ENCODE results near the gene HECW1. TPM values are rescaled to one million over a fixed set of nuclear protein-coding genes. Genes with fewer than 3 reads are reported as not detected.

Gene HECW1
- total and polyA plus RNA-seq, 2 donors (not counting 1 experiment from before 2014, with no cell fraction given) = not detected

GRCh38 chr7:43169076-43169475 is 56.6 kb downstream of the HECW1 start:
- POLR2A ChIA-PET = no interaction called here
- no peaks in the 10 kb centered on the region for H3K4me1 Mint-ChIP-seq

GRCh38 chr7:43170571-43170970 is 58.1 kb downstream of the HECW1 start:
- Histone ChIP-seq H3K9ac (ENCODE audit: low read length) (no peak overlapping the region), H3K4me2 (replicated peaks; ENCODE audit: low read depth, low read length, poor library complexity, severe bottlenecking) (no peak overlapping the region), H3K9me3 (ENCODE audit: control extremely low read depth in 1 of 3, control insufficient read depth in 2 of 3, insufficient read depth in 1 of 3, low read length in 2 of 3) (no peaks in the 10 kb centered on the region), H3K4me3 (ENCODE audit: control extremely low read depth in 1 of 5, extremely low read depth in 1 of 5, insufficient read depth in 1 of 5, low read depth in 2 of 5, low read length in 4 of 5) (no peak overlapping the region), H3K27me3 (replicated peaks in 1 of 4; ENCODE audit: control extremely low read depth in 1 of 4, control insufficient read depth in 3 of 4, insufficient read depth in 4 of 4, low read length in 3 of 4) (no peaks in the 10 kb centered on the region), H3K27ac (ENCODE audit: low read length in 2 of 2) (no peak overlapping the region), H3K36me3 (replicated peaks in 1 of 2; ENCODE audit: control extremely low read depth in 1 of 2, control insufficient read depth in 1 of 2, extremely low read depth in 1 of 2, insufficient read depth in 2 of 2, low read length in 1 of 2) (no peaks in the 10 kb centered on the region), H2AFZ (ENCODE audit: insufficient read depth, low read depth, low read length, poor library complexity, severe bottlenecking) (no peak overlapping the region), H4K20me1 (ENCODE audit: control insufficient read depth, insufficient read depth, low read length, poor library complexity, severe bottlenecking) (no peaks in the 10 kb centered on the region), H3K79me2 (ENCODE audit: control insufficient read depth, insufficient read depth, low read length) (no peaks in the 10 kb centered on the region), H3K4me1 (ENCODE audit: control insufficient read depth in 2 of 2, insufficient read depth in 2 of 2, low read length in 2 of 2) (no peaks in the 10 kb centered on the region)
- Mint-ChIP-seq H3K4me1 (no peaks in the 10 kb centered on the region), H3K4me3 (no peak overlapping the region), H3K9me3 (ENCODE audit: insufficient read depth) (no peaks in the 10 kb centered on the region), H3K27ac (no peak overlapping the region), H3K27me3 (peaks cover 9% of the 10 kb centered on the region)
- no peak for TF ChIP-seq CTCF (IDR thresholded peaks at IDR 0.05)
- TF ChIP-seq EZH2 (IDR thresholded peaks at IDR 0.05; ENCODE audit: borderline replicate concordance, insufficient read depth, low read depth, low read length, poor library complexity, severe bottlenecking) = no peak
- CTCF ChIA-PET = no interaction called here
- ATAC-seq (ENCODE audit: low read depth) (no peak), DNase-seq (no peak)
- POLR2A ChIA-PET = no interaction called here
- intact Hi-C loops (cut with micrococcal nuclease) = no loop called here
- WGBS (ENCODE audit: insufficient coverage) = 73% methylated on average over 3 of the region's 3 CpGs

More at GRCh38 chr7:43169076-43169475, 56.6 kb downstream of the HECW1 start:
- Mint-ChIP-seq H3K4me3 (no peak overlapping the region), H3K27ac (no peak overlapping the region), H3K9me3 (ENCODE audit: insufficient read depth) (no peaks in the 10 kb centered on the region), H3K27me3 (peaks cover 9% of the 10 kb centered on the region)
- Histone ChIP-seq H4K20me1 (ENCODE audit: control insufficient read depth, insufficient read depth, low read length, poor library complexity, severe bottlenecking) (no peaks in the 10 kb centered on the region), H3K27ac (ENCODE audit: low read length in 2 of 2) (no peak overlapping the region), H3K4me1 (ENCODE audit: control insufficient read depth in 2 of 2, insufficient read depth in 2 of 2, low read length in 2 of 2) (no peaks in the 10 kb centered on the region), H3K79me2 (ENCODE audit: control insufficient read depth, insufficient read depth, low read length) (no peaks in the 10 kb centered on the region), H3K27me3 (replicated peaks in 1 of 4; ENCODE audit: control extremely low read depth in 1 of 4, control insufficient read depth in 3 of 4, insufficient read depth in 4 of 4, low read length in 3 of 4) (no peaks in the 10 kb centered on the region), H3K4me2 (replicated peaks; ENCODE audit: low read depth, low read length, poor library complexity, severe bottlenecking) (no peak overlapping the region), H3K9me3 (ENCODE audit: control extremely low read depth in 1 of 3, control insufficient read depth in 2 of 3, insufficient read depth in 1 of 3, low read length in 2 of 3) (no peaks in the 10 kb centered on the region), H2AFZ (ENCODE audit: insufficient read depth, low read depth, low read length, poor library complexity, severe bottlenecking) (no peak overlapping the region), H3K36me3 (replicated peaks in 1 of 2; ENCODE audit: control extremely low read depth in 1 of 2, control insufficient read depth in 1 of 2, extremely low read depth in 1 of 2, insufficient read depth in 2 of 2, low read length in 1 of 2) (no peaks in the 10 kb centered on the region), H3K9ac (ENCODE audit: low read length) (no peak overlapping the region), H3K4me3 (ENCODE audit: control extremely low read depth in 1 of 5, extremely low read depth in 1 of 5, insufficient read depth in 1 of 5, low read depth in 2 of 5, low read length in 4 of 5) (no peak overlapping the region)
- WGBS (ENCODE audit: insufficient coverage) = 100% methylated on average over 1 of the region's 3 CpGs
- CTCF ChIA-PET = no interaction called here
- TF ChIP-seq CTCF (IDR thresholded peaks at IDR 0.05) (no peak), EZH2 (IDR thresholded peaks at IDR 0.05; ENCODE audit: borderline replicate concordance, insufficient read depth, low read depth, low read length, poor library complexity, severe bottlenecking) (no peak)
- no peak for DNase-seq
- ATAC-seq (ENCODE audit: low read depth) = no peak
- intact Hi-C loops (cut with micrococcal nuclease) = no loop called here

All from B cell (primary cell).